K562 (cell line): Measurements from ENCODE around the gene RSBN1L. TPM values are rescaled to one million over a fixed set of nuclear protein-coding genes. Genes with fewer than 3 reads are reported as not detected.

Source experiments
- CBX2 ChIP-seq: fragments of 200-600 bp; sonication (generic); IDR thresholded peaks from one replicate; pipeline ENCODE4 v1.6.1; 2012; ENCODE audit warnings: mild to moderate bottlenecking, low read length, inconsistent platforms; ENCODE audit not compliant: insufficient read depth, poor library complexity, severe bottlenecking
- CSDE1 ChIP-seq, 2 experiments: fragments of 450-650 bp; IDR thresholded peaks; 2 replicates each; pipeline ENCODE4 v1.6.1; 2016; ENCODE audit warnings: mild to moderate bottlenecking in 1 of 2
- KDM2B ChIP-seq: fragments of 250-450 bp; sonication (Bioruptor Pico); IDR thresholded peaks from 2 replicates; pipeline ENCODE4 v1.8.0; 2021; ENCODE audit warnings: mild to moderate bottlenecking, moderate library complexity
- MIER1 ChIP-seq: fragments of 450-650 bp; IDR thresholded peaks from 2 replicates; pipeline ENCODE4 v1.6.1; 2016; ENCODE audit warnings: antibody characterized with exemption, mild to moderate bottlenecking, low read depth
- MYC ChIP-seq, 2 experiments: fragments of 250-450 bp in 1 of 2; sonication (Bioruptor Pico) in 1 of 2; IDR thresholded peaks; 2 replicates each; pipeline versions ENCODE4 v1.5.1 to v1.6.1; 2012 to 2021; ENCODE audit warnings: low read depth in 2 of 2, borderline replicate concordance in 1 of 2, improper control_type of control experiment in 1 of 2, low read length in 1 of 2, mild to moderate bottlenecking in 1 of 2, moderate library complexity in 1 of 2
- MYNN ChIP-seq, 2 experiments: sonication (generic); formaldehyde crosslinking in 1 of 2; IDR thresholded peaks; 2 replicates each; pipeline versions ENCODE4 v1.5.0 to v1.6.1; 2016 to 2020; ENCODE audit warnings: antibody characterized with exemption in 1 of 2, missing genetic modification reagents in 1 of 2
- SIX5 ChIP-seq, 2 experiments: IDR thresholded peaks; 2 replicates each; pipeline ENCODE4 v1.6.1; 2011; ENCODE audit warnings: low read length in 2 of 2, borderline replicate concordance in 1 of 2, low read depth in 1 of 2, mild to moderate bottlenecking in 1 of 2, moderate library complexity in 1 of 2; ENCODE audit not compliant: insufficient read depth in 1 of 2
- SRSF7 ChIP-seq: fragments of 200-400 bp; formaldehyde crosslinking; optimal IDR thresholded peaks from 2 replicates; pipeline ENCODE3; 2017; ENCODE audit warnings: mild to moderate bottlenecking, low read depth, low read length
- TCF7L2 ChIP-seq: fragments of 150-350 bp; IDR thresholded peaks from 2 replicates; pipeline ENCODE4 v1.6.1; 2016; ENCODE audit warnings: low read depth, mild to moderate bottlenecking, low read length, moderate library complexity
- ZNF347 ChIP-seq: fragments of 450-650 bp; formaldehyde crosslinking; IDR thresholded peaks from 2 replicates; pipeline ENCODE4 v1.4.0; 2020; ENCODE audit warnings: low read depth, mild to moderate bottlenecking, moderate library complexity
- ZNF589 ChIP-seq: fragments of 200-800 bp; sonication (Bioruptor generic); IDR thresholded peaks from 2 replicates; pipeline ENCODE4 v1.6.1; 2016; ENCODE audit warnings: low read depth, missing genetic modification characterization, missing compliant biosample characterization
- ZNF668 ChIP-seq: fragments of 250-450 bp; sonication (Bioruptor Pico); IDR thresholded peaks from 2 replicates; pipeline ENCODE4 v1.8.0; 2022; ENCODE audit warnings: mild to moderate bottlenecking, inconsistent platforms
- ZNF766 ChIP-seq: fragments of 200-800 bp; sonication (Bioruptor generic); conservative IDR thresholded peaks from 2 replicates; pipeline ENCODE4 v1.6.1; 2016; ENCODE audit warnings: missing genetic modification characterization, missing compliant biosample characterization
- polyA plus RNA-seq, 8 experiments: library from polyadenylated mRNA; depleted of rRNA in 4 of 8; stranded (reverse) in 5 of 8; unstranded in 3 of 8; fragments of >200 nt; fragmentation: Nextera tagmentation in 2 of 8; fragmentation: Illumina TruSeq in 1 of 8; extraction: Ambion mirVana in 2 of 8; extraction: Trizol in 1 of 8; gene quantifications; 2 replicates each; pipeline versions ENCODE4 v1.2.1 to v1.2.3, GENCODE V29; 2011 to 2014; ENCODE audit warnings: inconsistent platforms in 1 of 8, missing spikeins in 1 of 8
- total RNA-seq, 7 experiments: library from RNA; depleted of rRNA in 6 of 7; stranded (reverse); fragments of >200 nt in 6 of 7; fragmentation: Illumina TruSeq in 2 of 7; extraction: Trizol in 2 of 7; gene quantifications; 2 replicates each; pipeline versions ENCODE4 v1.2.1 to v1.2.3, GENCODE V29; 2011 to 2021; ENCODE audit warnings: low replicate concordance in 1 of 7
- TF ChIP-seq, protein P1 (sequence below): fragments of 450-650 bp; formaldehyde crosslinking; IDR thresholded peaks from 2 replicates; pipeline ENCODE4 v1.4.0; 2020; ENCODE audit warnings: mild to moderate bottlenecking, moderate library complexity
- TF ChIP-seq, protein P2 (sequence below): fragments of 250-450 bp; sonication (Bioruptor Pico); IDR thresholded peaks from 2 replicates; pipeline ENCODE4 v1.5.0; 2021
- TF ChIP-seq, protein P3 (sequence below): fragments of 250-450 bp; sonication (Bioruptor Pico); IDR thresholded peaks from 2 replicates; pipeline ENCODE4 v1.4.0; 2020
- TF ChIP-seq, protein P4 (sequence below): sonication (generic); formaldehyde crosslinking; IDR thresholded peaks from 2 replicates; pipeline ENCODE4 v1.8.1; 2023; ENCODE audit warnings: mild to moderate bottlenecking, missing genetic modification reagents, moderate library complexity
- TF ChIP-seq, protein P5 (sequence below): fragments of 150-350 bp; IDR thresholded peaks from 2 replicates; pipeline ENCODE4 v1.6.1; 2014; ENCODE audit warnings: low read depth, mild to moderate bottlenecking, low read length, borderline replicate concordance

The RSBN1L gene
- total and polyA plus RNA-seq, 9 of the 15 experiments (the other 6 are each of a cell fraction or from before 2014, with no cell fraction given), result 6.2 to 35.2 (median 20.1) TPM

DNA sequence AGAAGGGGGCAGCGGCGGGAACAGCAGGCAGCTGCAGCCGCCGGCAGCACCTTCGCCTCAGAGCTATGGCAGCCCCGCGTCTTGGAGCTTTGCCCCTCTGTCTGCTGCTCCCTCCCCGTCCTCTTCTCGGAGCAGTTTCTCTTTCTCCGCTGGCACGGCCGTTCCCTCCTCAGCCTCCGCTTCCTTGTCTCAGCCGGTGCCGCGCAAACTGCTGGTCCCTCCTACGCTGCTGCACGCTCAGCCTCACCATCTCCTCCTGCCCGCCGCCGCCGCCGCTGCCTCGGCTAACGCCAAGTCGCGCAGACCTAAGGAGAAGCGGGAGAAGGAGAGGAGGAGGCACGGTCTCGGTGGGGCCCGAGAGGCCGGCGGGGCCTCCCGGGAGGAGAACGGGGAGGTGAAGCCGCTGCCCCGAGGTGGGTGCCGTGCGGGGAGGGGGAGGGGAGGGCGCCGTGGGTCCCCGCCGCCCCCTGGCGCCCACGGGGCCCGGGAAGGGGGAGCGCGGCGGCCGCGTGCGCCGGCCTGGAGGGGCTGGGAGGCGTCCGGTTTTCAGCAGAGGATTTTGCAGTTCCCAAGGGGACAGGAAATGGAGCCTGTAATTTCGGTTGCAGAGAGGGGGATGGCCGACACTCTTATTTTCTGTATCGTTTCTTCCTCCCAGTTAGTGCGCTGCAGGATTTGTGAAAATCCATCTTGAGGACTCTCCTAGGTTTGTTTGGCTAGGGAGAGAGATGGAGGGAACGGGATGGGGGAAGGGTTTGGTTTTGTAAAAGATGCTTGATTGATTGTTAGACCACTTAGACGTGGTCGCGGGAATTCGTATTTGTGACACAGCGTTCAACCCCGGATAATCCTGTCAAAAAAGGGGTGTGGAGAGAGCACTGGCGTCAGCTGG is 630 bp downstream of the RSBN1L start (continued):
- TF ChIP-seq, protein P1, sequence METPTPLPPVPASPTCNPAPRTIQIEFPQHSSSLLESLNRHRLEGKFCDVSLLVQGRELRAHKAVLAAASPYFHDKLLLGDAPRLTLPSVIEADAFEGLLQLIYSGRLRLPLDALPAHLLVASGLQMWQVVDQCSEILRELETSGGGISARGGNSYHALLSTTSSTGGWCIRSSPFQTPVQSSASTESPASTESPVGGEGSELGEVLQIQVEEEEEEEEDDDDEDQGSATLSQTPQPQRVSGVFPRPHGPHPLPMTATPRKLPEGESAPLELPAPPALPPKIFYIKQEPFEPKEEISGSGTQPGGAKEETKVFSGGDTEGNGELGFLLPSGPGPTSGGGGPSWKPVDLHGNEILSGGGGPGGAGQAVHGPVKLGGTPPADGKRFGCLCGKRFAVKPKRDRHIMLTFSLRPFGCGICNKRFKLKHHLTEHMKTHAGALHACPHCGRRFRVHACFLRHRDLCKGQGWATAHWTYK (CRISPR knock-in tag), result no peak; the same call in 1 of the 2 replicates
- TF ChIP-seq MYC (IDR thresholded peaks at IDR 0.05; ENCODE audit: low read depth, low read length), result peak; percentile 83
- TF ChIP-seq MYC (CRISPR knock-in tag; IDR thresholded peaks at IDR 0.05; ENCODE audit: borderline replicate concordance, low read depth), result peak; percentile 84; the same call in 1 of the 2 replicates
- TF ChIP-seq, protein P2, sequence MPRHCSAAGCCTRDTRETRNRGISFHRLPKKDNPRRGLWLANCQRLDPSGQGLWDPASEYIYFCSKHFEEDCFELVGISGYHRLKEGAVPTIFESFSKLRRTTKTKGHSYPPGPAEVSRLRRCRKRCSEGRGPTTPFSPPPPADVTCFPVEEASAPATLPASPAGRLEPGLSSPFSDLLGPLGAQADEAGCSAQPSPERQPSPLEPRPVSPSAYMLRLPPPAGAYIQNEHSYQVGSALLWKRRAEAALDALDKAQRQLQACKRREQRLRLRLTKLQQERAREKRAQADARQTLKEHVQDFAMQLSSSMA, result no peak
- TF ChIP-seq ZNF589 (CRISPR knock-in tag), result no peak
- no peak for TF ChIP-seq KDM2B
- no peak for TF ChIP-seq ZNF668 (CRISPR knock-in tag)
- TF ChIP-seq MYNN (IDR thresholded peaks at IDR 0.05), result no peak
- TF ChIP-seq MYNN (CRISPR knock-in tag; IDR thresholded peaks at IDR 0.05), result no peak
- TF ChIP-seq MIER1, result no peak
- no peak for TF ChIP-seq SIX5 (IDR thresholded peaks at IDR 0.05; ENCODE audit: borderline replicate concordance in 1 of 2, insufficient read depth in 1 of 2, low read depth in 1 of 2, low read length in 2 of 2)
- TF ChIP-seq CBX2, result no peak
- TF ChIP-seq, protein P3, sequence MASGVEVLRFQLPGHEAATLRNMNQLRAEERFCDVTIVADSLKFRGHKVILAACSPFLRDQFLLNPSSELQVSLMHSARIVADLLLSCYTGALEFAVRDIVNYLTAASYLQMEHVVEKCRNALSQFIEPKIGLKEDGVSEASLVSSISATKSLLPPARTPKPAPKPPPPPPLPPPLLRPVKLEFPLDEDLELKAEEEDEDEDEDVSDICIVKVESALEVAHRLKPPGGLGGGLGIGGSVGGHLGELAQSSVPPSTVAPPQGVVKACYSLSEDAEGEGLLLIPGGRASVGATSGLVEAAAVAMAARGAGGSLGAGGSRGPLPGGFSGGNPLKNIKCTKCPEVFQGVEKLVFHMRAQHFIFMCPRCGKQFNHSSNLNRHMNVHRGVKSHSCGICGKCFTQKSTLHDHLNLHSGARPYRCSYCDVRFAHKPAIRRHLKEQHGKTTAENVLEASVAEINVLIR (CRISPR knock-in tag), result no peak
- no peak for TF ChIP-seq TCF7L2
- TF ChIP-seq, protein P4, sequence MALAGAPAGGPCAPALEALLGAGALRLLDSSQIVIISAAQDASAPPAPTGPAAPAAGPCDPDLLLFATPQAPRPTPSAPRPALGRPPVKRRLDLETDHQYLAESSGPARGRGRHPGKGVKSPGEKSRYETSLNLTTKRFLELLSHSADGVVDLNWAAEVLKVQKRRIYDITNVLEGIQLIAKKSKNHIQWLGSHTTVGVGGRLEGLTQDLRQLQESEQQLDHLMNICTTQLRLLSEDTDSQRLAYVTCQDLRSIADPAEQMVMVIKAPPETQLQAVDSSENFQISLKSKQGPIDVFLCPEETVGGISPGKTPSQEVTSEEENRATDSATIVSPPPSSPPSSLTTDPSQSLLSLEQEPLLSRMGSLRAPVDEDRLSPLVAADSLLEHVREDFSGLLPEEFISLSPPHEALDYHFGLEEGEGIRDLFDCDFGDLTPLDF, result no peak
- TF ChIP-seq ZNF347 (CRISPR knock-in tag), result no peak
- TF ChIP-seq, protein P5, sequence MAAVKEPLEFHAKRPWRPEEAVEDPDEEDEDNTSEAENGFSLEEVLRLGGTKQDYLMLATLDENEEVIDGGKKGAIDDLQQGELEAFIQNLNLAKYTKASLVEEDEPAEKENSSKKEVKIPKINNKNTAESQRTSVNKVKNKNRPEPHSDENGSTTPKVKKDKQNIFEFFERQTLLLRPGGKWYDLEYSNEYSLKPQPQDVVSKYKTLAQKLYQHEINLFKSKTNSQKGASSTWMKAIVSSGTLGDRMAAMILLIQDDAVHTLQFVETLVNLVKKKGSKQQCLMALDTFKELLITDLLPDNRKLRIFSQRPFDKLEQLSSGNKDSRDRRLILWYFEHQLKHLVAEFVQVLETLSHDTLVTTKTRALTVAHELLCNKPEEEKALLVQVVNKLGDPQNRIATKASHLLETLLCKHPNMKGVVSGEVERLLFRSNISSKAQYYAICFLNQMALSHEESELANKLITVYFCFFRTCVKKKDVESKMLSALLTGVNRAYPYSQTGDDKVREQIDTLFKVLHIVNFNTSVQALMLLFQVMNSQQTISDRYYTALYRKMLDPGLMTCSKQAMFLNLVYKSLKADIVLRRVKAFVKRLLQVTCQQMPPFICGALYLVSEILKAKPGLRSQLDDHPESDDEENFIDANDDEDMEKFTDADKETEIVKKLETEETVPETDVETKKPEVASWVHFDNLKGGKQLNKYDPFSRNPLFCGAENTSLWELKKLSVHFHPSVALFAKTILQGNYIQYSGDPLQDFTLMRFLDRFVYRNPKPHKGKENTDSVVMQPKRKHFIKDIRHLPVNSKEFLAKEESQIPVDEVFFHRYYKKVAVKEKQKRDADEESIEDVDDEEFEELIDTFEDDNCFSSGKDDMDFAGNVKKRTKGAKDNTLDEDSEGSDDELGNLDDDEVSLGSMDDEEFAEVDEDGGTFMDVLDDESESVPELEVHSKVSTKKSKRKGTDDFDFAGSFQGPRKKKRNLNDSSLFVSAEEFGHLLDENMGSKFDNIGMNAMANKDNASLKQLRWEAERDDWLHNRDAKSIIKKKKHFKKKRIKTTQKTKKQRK, result no peak
- peak; percentile 71 for TF ChIP-seq ZNF766 (CRISPR knock-in tag)
- TF ChIP-seq SRSF7, result no peak
- no peak for TF ChIP-seq CSDE1 (IDR thresholded peaks at IDR 0.05)
